Astrocyte of the spinal cord (primary cell): ENCODE data around the gene ZNF619.

ENCODE experiments used
- DNase-seq: peaks from one replicate; pipeline ENCODE4 v3.0.0; 2011; ENCODE audit warnings: low read depth, low spot score
- H3K4me3 ChIP-seq: 2 replicates; pipeline ENCODE4 v1.5.1; 2011; ENCODE audit warnings: low read depth, mild to moderate bottlenecking, low read length, moderate library complexity
- CTCF ChIP-seq: IDR thresholded peaks from 2 replicates; pipeline ENCODE4 v1.5.1; 2012; ENCODE audit warnings: low read depth, mild to moderate bottlenecking, low read length, inconsistent platforms
- in situ Hi-C: cut with HindIII; loops from 2 replicates; pipeline ENCODE4 v1.10.0; 2017; ENCODE audit warnings: low sequenced_read_pairs

The ZNF619 gene

GRCh38 chr3:40476478-40477470 lies at the start of gene ZNF619:
Gene ZNF619 (plus strand): TSS chr3:40477122. CDS start chr3:40477980, 858 bp downstream.
- TF ChIP-seq CTCF, result no peak
- DNase-seq, result peak; percentile 78
- in situ Hi-C loops, result no loop called here
- peak within 1 kb of the TSS; percentile 80 for H3K4me3 ChIP-seq

GRCh38 chr3:40432793-40433192 lies 44.1 kb upstream of the ZNF619 start:
- no peak overlapping the region for H3K4me3 ChIP-seq
- no peak for TF ChIP-seq CTCF
- in situ Hi-C loops, result no loop called here
- DNase-seq, result no peak

- no peak for DNase-seq
- no peak for TF ChIP-seq CTCF
- in situ Hi-C loops, result no loop called here
- no peak overlapping the region for H3K4me3 ChIP-seq
Measured at GRCh38 chr3:40437889-40438288, 39.0 kb upstream of the ZNF619 start.

GRCh38 chr3:40445062-40445461 lies 31.9 kb upstream of the ZNF619 start:
- no peak overlapping the region for H3K4me3 ChIP-seq
- in situ Hi-C loops, result no loop called here
- no peak for DNase-seq
- no peak for TF ChIP-seq CTCF

GRCh38 chr3:40445880-40446279 lies 31.0 kb upstream of the ZNF619 start:
- no peak for DNase-seq
- TF ChIP-seq CTCF, result no peak
- in situ Hi-C loops, result no loop called here

GRCh38 chr3:40450438-40450837 lies 26.5 kb upstream of the ZNF619 start:
- in situ Hi-C loops, result no loop called here
- no peak overlapping the region for H3K4me3 ChIP-seq
- TF ChIP-seq CTCF, result no peak

More at GRCh38 chr3:40445880-40446279, 31.0 kb upstream of the ZNF619 start:
- H3K4me3 ChIP-seq, result no peak overlapping the region

More at GRCh38 chr3:40450438-40450837, 26.5 kb upstream of the ZNF619 start:
- no peak for DNase-seq
